ENCODE measurements around the gene UBA6. TPM values are rescaled to one million over a fixed set of nuclear protein-coding genes. Genes with fewer than 3 reads are reported as not detected.

Gene UBA6
- total RNA-seq, 2 donors from 2014 or later: 12.5 to 13.7 TPM

GRCh38 chr4:67696061-67696460 lies 4.9 kb downstream of the UBA6 start:
- Histone ChIP-seq H3K36me3 (replicated peaks in 1 of 2; ENCODE audit: insufficient read depth in 1 of 2, low read depth in 2 of 2) (peaks cover 0 to 5% of the 10 kb centered on the region in 2 donors), H3K4me1 (peaks cover 14% of the 10 kb centered on the region), H3K4me3 (no peak overlapping the region), H3K27me3 (no peaks in the 10 kb centered on the region), H3K27ac (no peak overlapping the region), H3K9me3 (no peaks in the 10 kb centered on the region)
- intact Hi-C loops (cut with DNase I): no loop called here
- DNase-seq (no peak), ATAC-seq (no peak)
- 87 to 91% methylated on average over 2 of the region's 2 CpGs for WGBS, 2 donors
- TF ChIP-seq POLR2A (IDR thresholded peaks at IDR 0.05) (no peak), CTCF (IDR thresholded peaks at IDR 0.05) (no peak)

DNA sequence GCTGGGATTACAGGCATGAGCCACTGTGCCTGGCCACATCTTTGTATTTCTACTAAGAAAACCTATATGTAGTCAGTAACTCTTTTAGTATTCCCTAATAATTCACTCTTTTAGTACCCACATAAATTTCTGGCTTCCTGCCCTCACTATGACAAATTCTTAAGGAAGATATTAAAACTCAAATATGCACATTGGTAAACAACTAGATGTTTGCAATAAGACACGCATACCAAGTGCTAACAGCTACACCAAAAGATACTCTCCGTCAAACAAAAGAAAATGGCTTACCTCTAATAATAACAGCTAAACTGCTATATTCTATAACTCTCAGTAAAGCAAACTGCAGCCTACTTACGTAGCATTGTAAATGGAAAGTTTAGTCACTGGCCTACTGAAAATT lies 6.3 kb downstream of the UBA6 start:
- intact Hi-C loops (cut with DNase I): no loop called here

DNA sequence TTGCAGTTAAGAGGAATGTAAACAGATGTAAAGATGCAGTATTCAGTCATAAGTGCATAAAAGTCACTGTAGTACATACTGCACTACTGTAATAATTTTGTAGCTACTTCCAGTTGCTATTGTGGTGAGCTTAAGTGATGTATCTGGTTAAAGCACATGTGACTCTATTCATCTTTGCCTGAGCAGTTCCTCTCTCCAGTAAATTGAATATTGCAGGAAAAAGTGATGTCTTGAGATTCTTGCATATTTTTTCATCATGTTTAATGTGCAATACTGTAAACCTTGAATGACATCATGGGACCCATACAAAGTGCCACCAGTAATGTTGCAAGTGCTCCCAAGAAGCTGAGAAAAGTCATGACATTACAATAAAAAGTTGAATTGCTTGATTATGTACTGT lies 9.6 kb downstream of the UBA6 start:
- no peaks in the 10 kb centered on the region for H3K9me3 ChIP-seq
- no peak overlapping the region for H3K4me3 ChIP-seq
- no peak for ATAC-seq
- no peak for DNase-seq
- no peaks in the 10 kb centered on the region for H3K4me1 ChIP-seq
- intact Hi-C loops (cut with DNase I): no loop called here
- peaks cover 0 to 5% of the 10 kb centered on the region in 2 donors for H3K36me3 ChIP-seq (replicated peaks in 1 of 2; ENCODE audit: insufficient read depth in 1 of 2, low read depth in 2 of 2)
- TF ChIP-seq POLR2A (IDR thresholded peaks at IDR 0.05): no peak
- no peak for TF ChIP-seq CTCF (IDR thresholded peaks at IDR 0.05)
- H3K27me3 ChIP-seq: no peaks in the 10 kb centered on the region
- no peak overlapping the region for H3K27ac ChIP-seq

More for the DNA sequence above, 6.3 kb downstream of the UBA6 start:
- ATAC-seq (no peak), DNase-seq (no peak)
- Histone ChIP-seq H3K27me3 (no peaks in the 10 kb centered on the region), H3K4me1 (peaks cover 7% of the 10 kb centered on the region), H3K36me3 (replicated peaks in 1 of 2; ENCODE audit: insufficient read depth in 1 of 2, low read depth in 2 of 2) (peaks cover 0 to 5% of the 10 kb centered on the region in 2 donors), H3K27ac (no peak overlapping the region), H3K4me3 (no peak overlapping the region), H3K9me3 (no peaks in the 10 kb centered on the region)
- WGBS, 2 donors: 94 to 95% methylated on average over 3 of the region's 3 CpGs
- no peak for TF ChIP-seq POLR2A (IDR thresholded peaks at IDR 0.05)
- no peak for TF ChIP-seq CTCF (IDR thresholded peaks at IDR 0.05)

- Histone ChIP-seq H3K9me3 (no peaks in the 10 kb centered on the region), H3K27me3 (no peaks in the 10 kb centered on the region), H3K4me3 (no peak overlapping the region), H3K27ac (no peak overlapping the region), H3K36me3 (replicated peaks in 1 of 2; ENCODE audit: insufficient read depth in 1 of 2, low read depth in 2 of 2) (peaks cover 0 to 4% of the 10 kb centered on the region in 2 donors), H3K4me1 (no peaks in the 10 kb centered on the region)
- DNase-seq (no peak), ATAC-seq (no peak)
- WGBS, 2 donors: 91 to 93% methylated on average over 4 of the region's 4 CpGs
- TF ChIP-seq POLR2A (IDR thresholded peaks at IDR 0.05): no peak
- no peak for TF ChIP-seq CTCF (IDR thresholded peaks at IDR 0.05)
- intact Hi-C loops (cut with DNase I): no loop called here
Observed at GRCh38 chr4:67687636-67688035, 13.3 kb downstream of the UBA6 start.

DNA sequence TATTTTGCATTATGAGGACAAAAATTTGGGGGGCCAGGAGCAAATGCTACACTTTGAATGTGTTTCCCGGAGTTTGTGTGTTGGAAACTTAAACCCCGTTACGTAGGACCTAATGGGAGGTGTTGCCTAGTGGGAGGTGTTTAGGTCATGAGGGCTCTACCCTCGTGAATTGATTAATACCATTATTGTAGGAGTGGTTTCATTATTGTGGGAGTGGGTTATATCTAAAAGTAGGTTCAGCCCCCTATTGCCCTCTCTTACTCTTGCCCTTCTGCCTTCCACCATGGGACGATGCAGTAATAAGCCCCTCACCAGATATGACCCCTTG lies 15.5 kb downstream of the UBA6 start:
- Histone ChIP-seq H3K27me3 (no peaks in the 10 kb centered on the region), H3K36me3 (replicated peaks in 1 of 2; ENCODE audit: insufficient read depth in 1 of 2, low read depth in 2 of 2) (no peaks in the 10 kb centered on the region), H3K4me3 (no peak overlapping the region), H3K4me1 (no peaks in the 10 kb centered on the region), H3K9me3 (no peaks in the 10 kb centered on the region), H3K27ac (no peak overlapping the region)
- WGBS, 2 donors: 95 to 99% methylated on average over 5 of the region's 5 CpGs
- no peak for DNase-seq
- TF ChIP-seq CTCF (IDR thresholded peaks at IDR 0.05) (no peak), POLR2A (IDR thresholded peaks at IDR 0.05) (no peak)
- ATAC-seq: no peak
- intact Hi-C loops (cut with DNase I): no loop called here
